H1 (cell line): Measurements from ENCODE around the gene ZNF555. TPM values are rescaled to one million over a fixed set of nuclear protein-coding genes. Genes with fewer than 3 reads are reported as not detected.

Source experiments
- CTCF ChIA-PET: fragments of 300-600 bp; sonication (Branson Sonifier 250); formaldehyde crosslinking; loops from one replicate; lab custom pipeline; 2021; ENCODE audit not compliant: partially characterized antibody; lab: Charles Lee
- POLR2A ChIA-PET: fragments of 300-600 bp; sonication (Branson Sonifier 250); formaldehyde crosslinking; loops from one replicate; lab custom pipeline; 2021; ENCODE audit warnings: inconsistent platforms; ENCODE audit not compliant: partially characterized antibody; lab: Charles Lee
- DNase-seq, 2 experiments: peaks; one replicate each; pipeline versions ENCODE4 v3.0.0 to v3.0.0-alpha.2; 2010 to 2022; ENCODE audit warnings: low spot score in 2 of 2, low read depth in 1 of 2, mixed read lengths in 1 of 2
- FAIRE-seq: peaks from 2 replicates; lab custom pipeline; 2011; peaks lifted over from hg19 to GRCh38; lab: Jason Lieb, UNC
- H2AFZ ChIP-seq: 2 replicates; pipeline ENCODE4 v1.8.1; 2012; ENCODE audit warnings: low read length, inconsistent platforms
- H2AK5ac ChIP-seq: 2 replicates; pipeline ENCODE4 v1.6.1; 2013; ENCODE audit warnings: low read depth, low read length
- H2BK120ac ChIP-seq: replicated peaks from 2 replicates; pipeline ENCODE3; 2013; ENCODE audit warnings: low read depth, low read length, inconsistent platforms
- H2BK12ac ChIP-seq: 2 replicates; pipeline ENCODE4 v1.6.1; 2013; ENCODE audit warnings: low read depth, low read length
- H2BK15ac ChIP-seq: 2 replicates; pipeline ENCODE4 v1.6.1; 2013; ENCODE audit warnings: low read length
- H2BK20ac ChIP-seq: 2 replicates; pipeline ENCODE4 v1.6.1; 2013; ENCODE audit warnings: low read length
- H2BK5ac ChIP-seq: 2 replicates; pipeline ENCODE4 v1.6.1; 2013; ENCODE audit warnings: low read depth, low read length
- H3K14ac ChIP-seq: 2 replicates; pipeline ENCODE4 v1.6.1; 2013; ENCODE audit warnings: inconsistent platforms; ENCODE audit not compliant: insufficient read length
- H3K18ac ChIP-seq: 2 replicates; pipeline ENCODE4 v1.6.1; 2013; ENCODE audit warnings: low read length; ENCODE audit errors: extremely low read depth
- H3K23ac ChIP-seq: 2 replicates; pipeline ENCODE4 v1.6.1; 2013; ENCODE audit warnings: inconsistent platforms; ENCODE audit not compliant: insufficient read length
- H3K23me2 ChIP-seq: 2 replicates; pipeline ENCODE4 v1.6.1; 2013; ENCODE audit warnings: low read depth, low read length
- H3K27ac ChIP-seq: 2 replicates; pipeline ENCODE4 v1.6.1; 2011; ENCODE audit warnings: low read depth, low read length, inconsistent platforms
- H3K27me3 ChIP-seq, 4 experiments: replicated peaks in 1 of 4; 1 replicate in 1 of 4; 2 replicates in 3 of 4; pipeline versions ENCODE4 v1.6.1 to v1.8.1; 2011 to 2013; ENCODE audit warnings: low read length in 3 of 4, mild to moderate bottlenecking in 3 of 4, inconsistent platforms in 2 of 4, mixed read lengths in 2 of 4, moderate library complexity in 1 of 4; ENCODE audit not compliant: control insufficient read depth in 3 of 4, insufficient read depth in 3 of 4; ENCODE audit errors: extremely low read depth in 1 of 4
- H3K36me3 ChIP-seq, 4 experiments: 2 replicates each; pipeline versions ENCODE4 v1.6.1 to v1.8.1; 2011 to 2013; ENCODE audit warnings: mild to moderate bottlenecking in 4 of 4, low read length in 3 of 4, moderate library complexity in 2 of 4, control low read depth in 1 of 4, inconsistent platforms in 1 of 4; ENCODE audit not compliant: insufficient read depth in 4 of 4, control insufficient read depth in 2 of 4
- H3K4ac ChIP-seq: replicated peaks from 2 replicates; pipeline ENCODE3; 2013; ENCODE audit warnings: low read length, low read depth, mixed read lengths, inconsistent platforms; ENCODE audit not compliant: insufficient read length
- H3K4me1 ChIP-seq, 4 experiments: replicated peaks in 1 of 4; 1 replicate in 1 of 4; 2 replicates in 3 of 4; pipeline versions ENCODE4 v1.6.1 to v1.8.1; 2011 to 2013; ENCODE audit warnings: low read length in 3 of 4, inconsistent platforms in 2 of 4, mixed read lengths in 1 of 4; ENCODE audit not compliant: insufficient read depth in 4 of 4, control insufficient read depth in 3 of 4
- H3K4me2 ChIP-seq, 2 experiments: 2 replicates each; pipeline versions ENCODE4 v1.6.1 to v1.8.1; 2011 to 2013; ENCODE audit warnings: low read depth in 2 of 2, low read length in 2 of 2, control low read depth in 1 of 2, inconsistent platforms in 1 of 2, mild to moderate bottlenecking in 1 of 2; ENCODE audit not compliant: insufficient read depth in 1 of 2
- H3K4me3 ChIP-seq, 4 experiments: fragments of 200-600, 300-600 bp in 1 of 4; sonication (generic), shearing (Covaris generic), sonication (Bioruptor Twin) in 1 of 4; 2 replicates each; pipeline versions ENCODE4 v1.5.1 to v1.8.1; 2011 to 2016; ENCODE audit warnings: low read length in 4 of 4, low read depth in 3 of 4, control low read depth in 2 of 4, inconsistent platforms in 2 of 4, mild to moderate bottlenecking in 2 of 4, mixed read lengths in 1 of 4, moderate library complexity in 1 of 4; ENCODE audit not compliant: insufficient read depth in 2 of 4; ENCODE audit errors: extremely low read depth in 1 of 4
- H3K56ac ChIP-seq: replicated peaks from 2 replicates; pipeline ENCODE3; 2013; ENCODE audit warnings: low read depth, mild to moderate bottlenecking, mixed read lengths, low read length, inconsistent platforms; ENCODE audit not compliant: insufficient read length
- H3K79me1 ChIP-seq: 2 replicates; pipeline ENCODE4 v1.6.1; 2013; ENCODE audit warnings: low read depth, low read length, control low read depth
- H3K79me2 ChIP-seq, 2 experiments: 2 replicates each; pipeline versions ENCODE4 v1.6.1 to v1.8.1; 2012 to 2013; ENCODE audit warnings: low read length in 2 of 2, mild to moderate bottlenecking in 2 of 2, inconsistent platforms in 1 of 2; ENCODE audit not compliant: insufficient read depth in 2 of 2, control insufficient read depth in 1 of 2
- H3K9ac ChIP-seq, 4 experiments: replicated peaks in 1 of 4; 1 replicate in 1 of 4; 2 replicates in 3 of 4; pipeline versions ENCODE4 v1.6.1 to v1.8.1; 2011 to 2013; ENCODE audit warnings: low read depth in 3 of 4, low read length in 3 of 4, control low read depth in 2 of 4, mild to moderate bottlenecking in 2 of 4, moderate library complexity in 2 of 4, inconsistent platforms in 1 of 4; ENCODE audit errors: extremely low read depth in 1 of 4
- H3K9me3 ChIP-seq, 2 experiments: 2 replicates each; pipeline versions ENCODE4 v1.6.1 to v1.8.1; 2012 to 2013; ENCODE audit warnings: mild to moderate bottlenecking in 2 of 2, moderate library complexity in 2 of 2, control low read depth in 1 of 2, inconsistent platforms in 1 of 2, low read depth in 1 of 2, low read length in 1 of 2, mixed read lengths in 1 of 2; ENCODE audit not compliant: insufficient read depth in 2 of 2
- H4K20me1 ChIP-seq, 2 experiments: replicated peaks in 1 of 2; 2 replicates each; pipeline versions ENCODE3 to v1.8.1; 2011 to 2013; ENCODE audit warnings: inconsistent platforms in 2 of 2, low read length in 2 of 2, mild to moderate bottlenecking in 1 of 2; ENCODE audit not compliant: insufficient read depth in 2 of 2, control insufficient read depth in 1 of 2
- H4K5ac ChIP-seq: 2 replicates; pipeline ENCODE4 v1.6.1; 2013; ENCODE audit warnings: low read length, low read depth, mixed read lengths, inconsistent platforms; ENCODE audit not compliant: insufficient read length
- H4K8ac ChIP-seq: 2 replicates; pipeline ENCODE4 v1.8.0; 2013; ENCODE audit warnings: mild to moderate bottlenecking, moderate library complexity, low read length, inconsistent platforms; ENCODE audit not compliant: insufficient read depth; ENCODE audit errors: extremely low read depth
- H4K91ac ChIP-seq: replicated peaks from 2 replicates; pipeline ENCODE3; 2013; ENCODE audit warnings: low read length, mixed read lengths, inconsistent platforms; ENCODE audit not compliant: insufficient read length
- SIRT6 ChIP-seq: IDR thresholded peaks from one replicate; pipeline ENCODE4 v1.7.1; 2012; ENCODE audit warnings: low read length, inconsistent platforms
- WGBS, 2 experiments: shearing (Covaris generic) in 1 of 2; methylation state at CpG; one replicate each; pipeline versions ENCODE4 v1.1.6 to v1.1.7; 2013 to 2015; ENCODE audit warnings: low lambda C conversion rate in 2 of 2, mixed read lengths in 2 of 2, inconsistent platforms in 1 of 2, low coverage in 1 of 2, missing lambda C conversion rate in 1 of 2; ENCODE audit not compliant: insufficient replicate concordance in 2 of 2, insufficient coverage in 1 of 2, insufficient read length in 1 of 2; ENCODE audit errors: extremely low coverage in 1 of 2, missing lambda C conversion rate in 1 of 2; 5-methylcytosine and 5-hydroxymethylcytosine counted together
- polyA plus RNA-seq, 7 experiments: library from polyadenylated mRNA; depleted of rRNA in 3 of 7; stranded (reverse) in 5 of 7; unstranded in 2 of 7; fragments of >200 nt in 5 of 7; fragments of 200-250 nt in 2 of 7; gene quantifications; 1 replicate in 5 of 7; 2 replicates in 1 of 7; 4 replicates in 1 of 7; pipeline versions ENCODE4 v1.2.1 to v1.2.3, GENCODE V29; 2011 to 2013; ENCODE audit warnings: missing spikeins in 2 of 7, mixed read lengths in 2 of 7
- total RNA-seq: library from RNA; stranded (reverse); fragmentation: NEBNext Ultra II Directional; extraction: Animal tissue kit (Norgen Biotek cat#: 25700); gene quantifications from 2 replicates; pipeline ENCODE4 v1.2.1, GENCODE V29; 2021

Gene ZNF555
- total and polyA plus RNA-seq, 2 of the 8 experiments (the other 6 are each of a cell fraction or from before 2014, with no cell fraction given): 1.6 to 5.7 TPM

DNA sequence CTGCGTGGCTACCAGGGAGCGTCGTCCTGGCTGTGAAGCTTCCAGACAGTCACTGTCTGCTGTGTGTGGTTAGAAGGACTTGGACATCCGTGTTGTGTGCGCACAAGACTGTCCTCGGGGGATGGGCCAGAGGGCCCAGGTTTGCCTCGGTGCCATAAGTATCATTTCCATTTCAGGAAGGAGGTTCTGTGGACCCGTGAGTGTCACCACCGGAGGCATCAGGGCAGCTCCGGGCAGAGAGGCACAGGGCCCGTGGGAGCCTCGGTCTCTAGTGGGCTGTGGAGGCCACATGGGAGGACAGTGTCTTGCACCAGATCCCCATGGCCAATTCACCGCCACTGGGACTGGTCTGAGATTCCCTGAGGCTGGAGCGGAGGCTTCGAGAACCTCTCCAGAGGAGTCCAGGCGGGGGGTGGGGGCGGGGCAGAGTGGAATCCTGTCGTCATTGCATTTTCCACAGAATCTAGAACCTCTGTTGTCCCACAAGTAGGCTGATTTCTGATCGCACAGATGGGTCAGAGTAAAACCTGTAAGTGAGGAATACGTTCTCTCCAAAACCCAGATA, 65.4 kb downstream of the ZNF555 start:
- Histone ChIP-seq H4K8ac (peak overlapping the region; percentile 28; the same call in 1 of the 2 replicates), H3K27me3 (no peaks in the 10 kb centered on the region), H3K14ac (no peak overlapping the region), H3K79me2 (peaks cover 0 to 61% of the 10 kb centered on the region in 2 experiments; a peak in 2 of 4 replicates), H3K4me2 (no peak overlapping the region), H2BK15ac (no peak overlapping the region), H2AK5ac (no peak overlapping the region; the same call in 1 of the 2 replicates), H2BK20ac (no peak overlapping the region), H3K4ac (no peak overlapping the region), H3K56ac (no peak overlapping the region), H3K4me1 (peaks cover 3 to 5% (median 4%) of the 10 kb centered on the region in 4 experiments; a peak in 4 of 7 replicates), H3K9me3 (no peaks in the 10 kb centered on the region; a peak in 1 of 4 replicates), H3K4me3 (no peak overlapping the region), H2BK5ac (peak overlapping the region; percentile 21; the same call in 1 of the 2 replicates), H3K9ac (no peak overlapping the region), H3K79me1 (peaks cover 16% of the 10 kb centered on the region), H3K23ac (no peak overlapping the region), H3K27ac (no peak overlapping the region), H3K18ac (no peak overlapping the region), H4K20me1 (peaks cover 2 to 7% of the 10 kb centered on the region in 2 experiments), H4K91ac (no peak overlapping the region), H3K23me2 (no peaks in the 10 kb centered on the region), H2BK12ac (no peak overlapping the region), H2BK120ac (no peak overlapping the region), H4K5ac (no peak overlapping the region), H2AFZ (no peak overlapping the region), H3K36me3 (no peaks in the 10 kb centered on the region; a peak in 1 of 8 replicates)
- TF ChIP-seq SIRT6: no peak
- FAIRE-seq (no peak), DNase-seq (no peak)
- POLR2A ChIA-PET: interaction anchor here (0.5 to 1.4 kb wide), 3 partner anchors 11 to 44 kb away, joined by 3 to 4 read pairs (median 4); no protein-coding TSS in a partner anchor
- CTCF ChIA-PET: interaction anchor here (0.8 to 1.6 kb wide), 2 partner anchors 17 to 19 kb away, joined by 3 to 4 read pairs; no protein-coding TSS in a partner anchor
- WGBS, 2 experiments: 88% methylated on average over 14 of the region's 20 CpGs; no CpG with 5 or more reads in 1 of the 2 experiments

Other genes with a start within 250 kb of the ZNF555 start
- 7.0 and 7.8 TPM in 2 replicates for gene GNG7, start 138.8 kb upstream of the ZNF555 start, total RNA-seq
- 2.8 and 5.6 TPM in 2 replicates for gene GNG7, start 138.8 kb upstream of the ZNF555 start, polyA plus RNA-seq (2011; rRNA removed)
- gene DIRAS1, start 120.1 kb upstream of the ZNF555 start, total RNA-seq: 21.3 and 22.3 TPM in 2 replicates
- gene DIRAS1, start 120.1 kb upstream of the ZNF555 start, polyA plus RNA-seq (2011; rRNA removed): 20.2 and 20.8 TPM in 2 replicates
- gene SLC39A3, start 101.5 kb upstream of the ZNF555 start, total RNA-seq: 33.0 and 35.8 TPM in 2 replicates
- 52.9 and 78.1 TPM in 2 replicates for gene SLC39A3, start 101.5 kb upstream of the ZNF555 start, polyA plus RNA-seq (2011; rRNA removed)
- 86.8 and 89.0 TPM in 2 replicates for gene SGTA, start 58.2 kb upstream of the ZNF555 start, total RNA-seq
- gene SGTA, start 58.2 kb upstream of the ZNF555 start, polyA plus RNA-seq (2011; rRNA removed): 130 and 201 TPM in 2 replicates
- 159 and 170 TPM in 2 replicates for gene THOP1, start 56.0 kb upstream of the ZNF555 start, total RNA-seq
- 136 and 181 TPM in 2 replicates for gene THOP1, start 56.0 kb upstream of the ZNF555 start, polyA plus RNA-seq (2011; rRNA removed)
- gene ZNF554, start 21.6 kb upstream of the ZNF555 start, total RNA-seq: 3.9 and 5.7 TPM in 2 replicates
- gene ZNF554, start 21.6 kb upstream of the ZNF555 start, polyA plus RNA-seq (2011; rRNA removed): 1.8 and 1.9 TPM in 2 replicates
- gene ZNF556, start 25.9 kb downstream of the ZNF555 start, total RNA-seq: not detected in 2 replicates
- not detected in 2 replicates for gene ZNF556, start 25.9 kb downstream of the ZNF555 start, polyA plus RNA-seq (2011; rRNA removed)
- 8.9 and 9.4 TPM in 2 replicates for gene ZNF57, start 59.5 kb downstream of the ZNF555 start, total RNA-seq
- 3.5 and 4.9 TPM in 2 replicates for gene ZNF57, start 59.5 kb downstream of the ZNF555 start, polyA plus RNA-seq (2011; rRNA removed)
- gene ZNF77, start 103.5 kb downstream of the ZNF555 start, total RNA-seq: 3.7 and 4.7 TPM in 2 replicates
- gene ZNF77, start 103.5 kb downstream of the ZNF555 start, polyA plus RNA-seq (2011; rRNA removed): 2.3 and 2.9 TPM in 2 replicates
- 1.8 and 2.5 TPM in 2 replicates for gene TLE6, start 136.1 kb downstream of the ZNF555 start, total RNA-seq
- 2.9 and 3.4 TPM in 2 replicates for gene TLE6, start 136.1 kb downstream of the ZNF555 start, polyA plus RNA-seq (2011; rRNA removed)
- 11.5 and 12.5 TPM in 2 replicates for gene TLE2, start 187.8 kb downstream of the ZNF555 start, total RNA-seq
- 8.0 and 12.7 TPM in 2 replicates for gene TLE2, start 187.8 kb downstream of the ZNF555 start, polyA plus RNA-seq (2011; rRNA removed)
- gene TLE5, start 221.0 kb downstream of the ZNF555 start, total RNA-seq: 187 and 197 TPM in 2 replicates
- gene TLE5, start 221.0 kb downstream of the ZNF555 start, polyA plus RNA-seq (2011; rRNA removed): 285 and 392 TPM in 2 replicates